CD4-positive, alpha-beta T cell treated with Interleukin-4 for 4 hours (primary cell): ENCODE measurements around the gene ARHGAP22.

Experiments
- DNase-seq: peaks from one replicate; pipeline ENCODE4 v3.0.0-alpha.2; 2020

ARHGAP22 gene

GRCh38 chr10:48411510-48411909 lies 193.4 kb downstream of the ARHGAP22 start:
- no peak for DNase-seq

GRCh38 chr10:48410503-48410902 lies 194.4 kb downstream of the ARHGAP22 start:
- no peak for DNase-seq

- DNase-seq: no peak
Measured at GRCh38 chr10:48406658-48407057, 198.2 kb downstream of the ARHGAP22 start.

GRCh38 chr10:48406204-48406603 lies 198.7 kb downstream of the ARHGAP22 start:
- DNase-seq: no peak

- no peak for DNase-seq
Measured at GRCh38 chr10:48404646-48405045, 200.2 kb downstream of the ARHGAP22 start.

GRCh38 chr10:48400850-48401220 lies 204.0 kb downstream of the ARHGAP22 start:
- no peak for DNase-seq

- DNase-seq: no peak
Measured at GRCh38 chr10:48400129-48400849, 204.6 kb downstream of the ARHGAP22 start.

GRCh38 chr10:48399551-48399950 lies 205.3 kb downstream of the ARHGAP22 start:
- DNase-seq: no peak

- DNase-seq: no peak
Measured at GRCh38 chr10:48399056-48399541, 205.8 kb downstream of the ARHGAP22 start.

- DNase-seq: no peak
Measured at GRCh38 chr10:48398261-48398660, 206.6 kb downstream of the ARHGAP22 start.
